ENCODE results near the gene WFDC5. TPM values are rescaled to one million over a fixed set of nuclear protein-coding genes. Genes with fewer than 3 reads are reported as not detected.

WFDC5 gene
- total RNA-seq, 4 donors from 2014 or later, result not detected

- 80 to 88% methylated on average over 2 to 3 of the region's 3 CpGs for WGBS, 2 donors (ENCODE audit: low coverage in 1 of 2)
- ATAC-seq, result no peak
- Histone ChIP-seq H3K9me3 (no peaks in the 10 kb centered on the region), H3K27ac (no peak overlapping the region), H3K36me3 (peaks cover 10 to 41% of the 10 kb centered on the region in 2 donors), H3K4me3 (no peak overlapping the region), H3K27me3 (no peaks in the 10 kb centered on the region), H3K4me1 (no peaks in the 10 kb centered on the region)
- TF ChIP-seq EP300 (IDR thresholded peaks at IDR 0.05), result no peak
- TF ChIP-seq POLR2A (IDR thresholded peaks at IDR 0.05), result no peak
- no peak for TF ChIP-seq CTCF (IDR thresholded peaks at IDR 0.05)
- TF ChIP-seq POLR2AphosphoS5 (IDR thresholded peaks at IDR 0.05), result no peak
These were observed 41.8 kb downstream of the WFDC5 start for GRCh38 chr20:45073221-45073620.

- Histone ChIP-seq H3K27me3 (no peaks in the 10 kb centered on the region), H3K27ac (no peak overlapping the region), H3K9me3 (no peaks in the 10 kb centered on the region), H3K4me3 (no peak overlapping the region), H3K4me1 (no peaks in the 10 kb centered on the region), H3K36me3 (peaks cover 10 to 34% of the 10 kb centered on the region in 2 donors)
- TF ChIP-seq EP300 (IDR thresholded peaks at IDR 0.05) (no peak), POLR2AphosphoS5 (IDR thresholded peaks at IDR 0.05) (no peak), CTCF (IDR thresholded peaks at IDR 0.05) (no peak), POLR2A (IDR thresholded peaks at IDR 0.05) (no peak)
- 77 to 85% methylated on average over 1 of the region's 1 CpG for WGBS, 2 donors (ENCODE audit: low coverage in 1 of 2)
- ATAC-seq, result no peak
These were observed 42.9 kb downstream of the WFDC5 start for GRCh38 chr20:45072066-45072465.

- WGBS, 2 donors (ENCODE audit: low coverage in 1 of 2), result 89 to 99% methylated on average over 4 to 6 of the region's 6 CpGs
- H3K36me3 ChIP-seq, result peaks cover 7 to 24% of the 10 kb centered on the region in 2 donors
- no peaks in the 10 kb centered on the region for H3K9me3 ChIP-seq
- no peak for TF ChIP-seq POLR2A (IDR thresholded peaks at IDR 0.05)
- no peak for TF ChIP-seq EP300 (IDR thresholded peaks at IDR 0.05)
- no peak for TF ChIP-seq POLR2AphosphoS5 (IDR thresholded peaks at IDR 0.05)
- TF ChIP-seq CTCF (IDR thresholded peaks at IDR 0.05), result no peak
- H3K27ac ChIP-seq, result no peak overlapping the region
- no peaks in the 10 kb centered on the region for H3K4me1 ChIP-seq
- ATAC-seq, result no peak
- H3K4me3 ChIP-seq, result no peak overlapping the region
- H3K27me3 ChIP-seq, result no peaks in the 10 kb centered on the region
These were observed 43.9 kb downstream of the WFDC5 start for GRCh38 chr20:45070932-45071632.

- no peak for ATAC-seq
- Histone ChIP-seq H3K27me3 (no peaks in the 10 kb centered on the region), H3K4me1 (no peaks in the 10 kb centered on the region), H3K36me3 (peaks cover 0 to 6% of the 10 kb centered on the region in 2 donors), H3K27ac (no peak overlapping the region), H3K9me3 (no peaks in the 10 kb centered on the region), H3K4me3 (no peak overlapping the region)
- 70 to 86% methylated on average over 1 of the region's 1 CpG for WGBS, 2 donors (ENCODE audit: low coverage in 1 of 2)
- TF ChIP-seq CTCF (IDR thresholded peaks at IDR 0.05) (no peak), POLR2A (IDR thresholded peaks at IDR 0.05) (no peak), EP300 (IDR thresholded peaks at IDR 0.05) (no peak), POLR2AphosphoS5 (IDR thresholded peaks at IDR 0.05) (no peak)
These were observed 45.7 kb downstream of the WFDC5 start for GRCh38 chr20:45069261-45069660.

GRCh38 chr20:45067558-45067957 lies 47.4 kb downstream of the WFDC5 start:
- TF ChIP-seq POLR2A (IDR thresholded peaks at IDR 0.05), result no peak
- no peaks in the 10 kb centered on the region for H3K4me1 ChIP-seq
- 44 to 65% methylated on average over 1 to 2 of the region's 2 CpGs for WGBS, 2 donors (ENCODE audit: low coverage in 1 of 2)
- H3K27ac ChIP-seq, result no peak overlapping the region
- no peak for ATAC-seq
- H3K4me3 ChIP-seq, result no peak overlapping the region
- no peaks in the 10 kb centered on the region for H3K9me3 ChIP-seq
- H3K27me3 ChIP-seq, result no peaks in the 10 kb centered on the region
- H3K36me3 ChIP-seq, result peaks cover 0 to 6% of the 10 kb centered on the region in 2 donors

Data from gastroesophageal sphincter (tissue), 4 donors.